Activated T-helper 1 cell treated with anti-CD3 and anti-CD28 coated beads, Interleukin-2, amount 50 U/mL, for 16 hours (primary cell): Measurements from ENCODE around the gene WDFY2.

Experiments used
- DNase-seq, 2 donors: peaks; one replicate each; pipeline ENCODE4 v3.0.0-alpha.2; 2020; ENCODE audit warnings: low read depth in 1 of 2, low spot score in 1 of 2

WDFY2 gene

GRCh38 chr13:51765142-51765515, 180.9 kb downstream of the WDFY2 start:
- DNase-seq, result no peak

- no peak for DNase-seq
Measured at GRCh38 chr13:51767100-51767499, 182.8 kb downstream of the WDFY2 start.

- DNase-seq, result no peak
Measured at GRCh38 chr13:51768378-51768921, 184.2 kb downstream of the WDFY2 start.

- no peak for DNase-seq
Measured at GRCh38 chr13:51768976-51769375, 184.7 kb downstream of the WDFY2 start.

GRCh38 chr13:51769455-51770127, 185.3 kb downstream of the WDFY2 start:
- DNase-seq, result no peak

GRCh38 chr13:51770160-51770559, 185.9 kb downstream of the WDFY2 start:
- DNase-seq, result no peak

- DNase-seq, result no peak
Measured at GRCh38 chr13:51770681-51771417, 186.6 kb downstream of the WDFY2 start.

GRCh38 chr13:51771418-51772104, 187.3 kb downstream of the WDFY2 start:
- no peak for DNase-seq

GRCh38 chr13:51772105-51772455, 187.8 kb downstream of the WDFY2 start:
- DNase-seq, result no peak

GRCh38 chr13:51772781-51773180, 188.5 kb downstream of the WDFY2 start:
- no peak for DNase-seq

- no peak for DNase-seq
Measured at GRCh38 chr13:51773515-51773914, 189.3 kb downstream of the WDFY2 start.

- no peak for DNase-seq
Measured at GRCh38 chr13:51776179-51776578, 191.9 kb downstream of the WDFY2 start.

GRCh38 chr13:51777921-51778320, 193.7 kb downstream of the WDFY2 start:
- no peak for DNase-seq

GRCh38 chr13:51778392-51778791, 194.1 kb downstream of the WDFY2 start:
- DNase-seq, result no peak

- DNase-seq, result no peak
Measured at GRCh38 chr13:51780099-51780498, 195.8 kb downstream of the WDFY2 start.

- DNase-seq, result no peak
Measured at GRCh38 chr13:51781246-51782022, 197.2 kb downstream of the WDFY2 start.

GRCh38 chr13:51782026-51782710, 197.9 kb downstream of the WDFY2 start:
- no peak for DNase-seq

GRCh38 chr13:51783428-51784094, 199.3 kb downstream of the WDFY2 start:
- DNase-seq, result no peak

GRCh38 chr13:51784097-51784496, 199.8 kb downstream of the WDFY2 start:
- DNase-seq, result no peak
